Fibroblast of peridontal ligament (primary cell): Measurements from ENCODE around the gene CSH2.
"Not testable (repeated sequence)": the region's sequence is repeated elsewhere in the genome, so short reads cannot be mapped to it uniquely, and the experiment has no call there.

Experiments used
- DNase-seq: peaks from one replicate; pipeline ENCODE4 v3.0.0-alpha.2; 2010; ENCODE audit errors: extremely low read depth

Gene CSH2

GRCh38 chr17:63873577-63873976 is at the start of gene CSH2:
Gene CSH2, minus strand, starts transcription at chr17:63873677. Its CDS starts 63 bp downstream, at chr17:63873614.
- DNase-seq = not testable (repeated sequence)

DNA sequence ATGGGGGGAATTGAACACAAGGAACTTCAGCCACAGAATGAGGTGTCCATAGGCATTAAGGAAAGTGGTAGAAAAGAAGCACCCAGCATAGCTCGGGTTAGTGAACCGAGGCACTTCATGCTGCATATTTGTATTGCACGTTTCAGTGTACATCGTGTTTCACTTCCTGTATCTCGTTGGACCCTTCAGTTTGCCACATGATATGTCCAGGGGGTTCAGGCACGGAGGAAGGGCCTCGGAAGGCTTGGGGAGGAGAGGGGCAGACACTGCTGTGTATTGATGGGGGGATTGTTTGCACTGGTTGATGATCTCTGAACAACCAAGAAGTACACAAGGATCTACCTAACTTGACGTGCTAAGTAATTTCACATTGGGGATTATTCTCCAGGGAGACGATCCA is 48.9 kb upstream of the CSH2 start:
- not testable (repeated sequence) for DNase-seq

GRCh38 chr17:63920779-63921178 is 47.3 kb upstream of the CSH2 start:
- not testable (repeated sequence) for DNase-seq

GRCh38 chr17:63920050-63920449 is 46.6 kb upstream of the CSH2 start:
- DNase-seq = not testable (repeated sequence)

GRCh38 chr17:63919311-63919723 is 45.8 kb upstream of the CSH2 start:
- DNase-seq = peak; percentile 57

GRCh38 chr17:63918789-63919305 is 45.4 kb upstream of the CSH2 start, which contains the start of gene GH1:
Gene GH1, minus strand, starts transcription at chr17:63918839. Its CDS starts 63 bp downstream, at chr17:63918776.
- DNase-seq = not testable (repeated sequence)

DNA sequence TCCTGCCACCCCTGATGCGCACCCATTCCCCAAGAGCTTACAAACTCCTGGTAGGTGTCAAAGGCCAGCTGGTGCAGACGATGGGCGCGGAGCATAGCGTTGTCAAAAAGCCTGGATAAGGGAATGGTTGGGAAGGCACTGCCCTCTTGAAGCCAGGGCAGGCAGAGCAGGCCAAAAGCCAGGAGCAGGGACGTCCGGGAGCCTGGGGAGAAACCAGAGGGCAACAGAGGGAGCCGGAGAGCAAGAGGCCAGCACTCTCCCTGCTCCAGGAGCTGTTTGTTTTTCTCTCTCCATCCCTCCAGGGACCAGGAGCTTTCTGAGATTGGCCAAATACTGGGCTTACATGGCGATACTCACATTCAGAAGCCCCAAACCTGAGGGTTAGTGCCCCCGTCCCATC is 44.8 kb upstream of the CSH2 start:
- no peak for DNase-seq

- DNase-seq = no peak
These were observed 44.2 kb upstream of the CSH2 start for GRCh38 chr17:63917646-63918045.

- not testable (repeated sequence) for DNase-seq
These were observed 43.7 kb upstream of the CSH2 start for GRCh38 chr17:63917206-63917605.

GRCh38 chr17:63916566-63917185 is 43.2 kb upstream of the CSH2 start:
- DNase-seq = no peak

DNA sequence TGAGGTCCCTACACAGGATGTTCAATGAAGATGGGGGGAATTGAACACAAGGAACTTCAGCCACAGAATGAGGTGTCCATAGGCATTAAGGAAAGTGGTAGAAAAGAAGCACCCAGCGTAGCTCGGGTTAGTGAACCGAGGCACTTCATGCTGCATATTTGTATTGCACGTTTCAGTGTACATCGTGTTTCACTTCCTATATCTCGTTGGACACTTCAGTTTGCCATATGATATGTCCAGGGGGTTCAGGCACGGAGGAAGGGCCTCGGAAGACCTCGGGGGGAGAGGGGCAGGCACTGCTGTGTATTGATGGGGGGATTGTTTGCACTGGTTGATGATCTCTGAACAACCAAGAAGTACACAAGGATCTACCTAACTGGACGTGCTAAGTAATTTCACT is 42.3 kb upstream of the CSH2 start:
- DNase-seq = not testable (repeated sequence)

GRCh38 chr17:63914471-63914870 is 41.0 kb upstream of the CSH2 start:
- no peak for DNase-seq

DNA sequence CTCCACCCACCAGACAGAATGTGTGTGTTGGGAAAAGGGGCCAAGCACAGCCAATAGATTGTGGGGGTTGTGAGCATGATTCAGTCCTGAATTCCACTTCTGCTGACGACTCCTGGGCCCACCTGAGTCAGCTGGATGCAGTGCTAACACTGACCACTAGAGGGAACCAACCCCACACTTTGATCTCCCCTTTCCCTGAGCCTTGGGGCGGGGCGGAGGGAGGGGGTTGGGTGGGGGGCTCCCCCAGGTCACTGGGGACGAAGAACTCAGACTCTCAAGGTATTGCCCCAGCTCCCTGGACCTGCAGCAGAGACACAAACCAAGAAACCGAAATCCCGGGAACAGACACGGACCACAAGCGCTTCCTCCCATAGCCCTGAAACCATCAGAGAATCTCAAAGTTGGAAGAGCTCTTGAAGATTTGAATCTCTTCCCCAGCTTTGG is 38.2 kb upstream of the CSH2 start:
- DNase-seq = no peak

DNA sequence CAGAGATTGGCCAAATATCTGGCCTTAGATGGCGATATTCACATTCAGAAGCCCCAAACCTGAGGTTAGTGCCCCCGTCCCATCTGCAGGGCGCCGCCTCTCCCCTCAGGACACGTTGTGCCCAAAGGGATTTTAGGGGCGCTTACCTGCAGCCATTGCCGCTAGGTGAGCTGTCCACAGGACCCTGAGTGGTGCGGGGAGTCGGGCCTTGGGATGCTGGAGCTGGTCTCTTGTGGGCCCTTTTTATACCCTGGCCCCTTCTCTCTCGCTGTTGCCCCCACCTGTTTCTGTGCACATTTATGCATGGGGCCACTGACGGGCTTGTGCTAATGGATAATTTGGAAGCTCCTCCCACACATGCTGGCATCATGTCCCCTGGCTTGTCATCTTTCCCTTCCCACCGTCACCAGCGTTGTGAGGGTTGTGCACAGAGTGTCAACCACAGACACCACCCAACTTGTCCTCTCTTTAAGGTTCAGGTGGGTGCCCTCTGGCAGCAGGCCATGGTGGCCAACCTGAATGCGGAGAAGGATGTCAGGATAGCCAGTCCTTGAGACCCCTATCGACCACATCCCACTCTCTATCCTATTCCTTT is 37.7 kb upstream of the CSH2 start, which contains the start of gene CSHL1:
Gene CSHL1 (minus strand): TSS at position 218 of the 595 bp plus-strand sequence. CDS start 62 bp downstream, at position 156.
- no peak for DNase-seq

- no peak for DNase-seq
These were observed 36.6 kb upstream of the CSH2 start for GRCh38 chr17:63910096-63910495.

GRCh38 chr17:63909586-63909985 is 36.1 kb upstream of the CSH2 start:
- DNase-seq = not testable (repeated sequence)

GRCh38 chr17:63907161-63907778 is 33.8 kb upstream of the CSH2 start:
- not testable (repeated sequence) for DNase-seq

DNA sequence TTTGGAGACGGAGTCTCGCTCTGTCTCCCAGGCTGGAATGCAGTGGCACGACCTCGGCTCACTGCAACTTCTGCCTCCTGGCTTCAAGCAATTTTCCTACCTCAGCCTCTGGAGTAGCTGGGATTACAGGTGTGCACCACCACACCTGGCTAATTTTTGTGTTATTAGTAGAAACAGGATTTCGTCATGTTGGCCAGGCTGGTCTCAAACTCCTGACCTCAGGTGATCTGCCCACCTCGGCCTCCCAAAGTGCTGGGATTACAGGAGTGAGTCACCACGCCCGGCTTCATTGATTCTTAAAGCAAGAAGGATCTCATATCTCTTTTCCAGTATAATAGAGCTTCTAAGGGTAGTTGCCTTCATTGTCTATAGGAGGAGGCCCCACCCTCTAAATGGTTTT is 31.3 kb upstream of the CSH2 start:
- DNase-seq = not testable (repeated sequence)

- peak; percentile 5 for DNase-seq
These were observed 30.3 kb upstream of the CSH2 start for GRCh38 chr17:63903787-63904201.

DNA sequence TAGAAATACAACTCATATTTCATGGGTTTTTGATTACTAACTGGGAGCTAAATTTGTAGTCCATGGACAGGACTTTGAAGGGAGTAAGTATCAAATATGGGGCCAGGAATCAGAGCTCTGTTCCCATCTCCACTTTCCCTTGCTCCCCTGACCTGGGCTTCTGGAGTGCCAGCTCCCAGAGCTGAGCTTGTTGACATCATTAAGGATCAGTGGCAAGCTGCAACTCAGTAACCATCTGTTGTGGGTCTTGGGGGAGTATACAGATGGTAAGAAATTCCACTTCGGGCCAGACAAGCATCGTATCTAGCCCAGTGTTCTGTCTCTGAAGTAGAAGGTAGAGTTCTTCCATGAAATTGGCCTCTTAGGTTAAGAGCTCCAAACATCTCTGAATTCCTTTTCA is 28.5 kb upstream of the CSH2 start:
- not testable (repeated sequence) for DNase-seq

DNA sequence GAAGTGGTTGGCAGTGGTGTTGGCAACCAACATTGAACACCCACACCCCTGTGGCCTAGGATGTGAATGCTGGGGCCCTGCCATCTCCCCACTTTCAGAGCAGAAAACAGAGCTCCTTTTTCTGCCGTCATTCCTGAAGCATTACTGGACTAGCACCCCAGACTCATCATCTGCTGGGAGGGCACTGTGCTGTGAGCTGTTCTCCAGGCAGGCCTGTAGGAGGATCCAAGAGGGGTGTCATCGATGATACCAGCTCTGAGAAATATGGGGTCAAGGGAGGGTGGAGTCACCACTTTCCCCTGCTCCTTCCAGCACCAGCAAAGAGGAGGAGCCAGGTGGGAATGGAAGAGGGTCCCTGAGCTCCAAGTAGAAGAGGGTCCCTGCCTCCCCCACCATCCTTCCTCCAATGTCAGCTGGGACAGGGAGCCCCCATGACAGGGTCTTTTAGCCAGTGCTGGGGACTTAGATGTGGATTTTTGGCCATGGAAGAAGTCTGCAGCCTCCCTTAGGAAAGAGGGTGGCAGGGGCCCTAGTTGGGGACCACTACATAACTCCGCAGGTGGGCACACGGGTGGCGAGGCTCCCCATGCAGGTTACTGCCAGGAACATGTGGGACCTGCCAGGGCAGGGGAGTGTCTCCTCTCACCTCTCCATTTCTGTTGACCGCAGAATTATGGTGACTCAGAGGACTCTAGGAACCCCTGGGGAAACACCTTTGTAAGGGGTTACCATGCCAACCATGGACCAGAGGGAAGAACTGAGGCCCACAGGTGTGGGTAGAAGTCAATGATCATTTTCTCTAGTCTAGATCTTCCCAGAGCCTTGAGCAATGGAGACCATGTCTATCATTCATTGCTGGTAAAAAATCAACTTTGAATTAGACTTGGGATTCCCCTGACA is 25.7 kb upstream of the CSH2 start:
- DNase-seq = not testable (repeated sequence)
